ENCODE data around the gene PKN2. TPM values are rescaled to one million over a fixed set of nuclear protein-coding genes. Genes with fewer than 3 reads are reported as not detected.

PKN2 gene
- total RNA-seq, 6 experiments from 2014 or later = 32.4 to 43.6 (median 35.7) TPM

DNA sequence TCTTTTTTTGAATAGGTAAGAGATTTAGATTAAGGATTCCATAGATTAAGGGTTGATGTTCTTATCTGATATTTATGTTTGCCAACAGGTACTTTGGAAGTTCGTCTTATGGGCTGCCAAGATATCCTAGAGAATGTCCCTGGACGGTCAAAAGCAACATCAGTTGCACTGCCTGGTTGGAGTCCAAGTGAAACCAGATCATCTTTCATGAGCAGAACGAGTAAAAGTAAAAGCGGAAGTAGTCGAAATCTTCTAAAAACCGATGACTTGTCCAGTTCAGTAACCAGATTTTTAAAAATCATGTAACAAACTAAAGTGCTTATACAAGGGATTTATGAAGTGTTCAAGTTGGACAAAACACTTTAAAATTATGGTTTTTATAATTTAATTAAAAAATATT is 100.5 kb downstream of the PKN2 start:
- peaks cover 2% of the 10 kb centered on the region; the same call in 1 of the 2 replicates for H3K27me3 Mint-ChIP-seq (ENCODE audit: insufficient read depth)
- H3K4me1 Mint-ChIP-seq (ENCODE audit: low read depth) = peaks cover 26% of the 10 kb centered on the region
- H3K27ac Mint-ChIP-seq = no peak overlapping the region
- TF ChIP-seq, protein P1, sequence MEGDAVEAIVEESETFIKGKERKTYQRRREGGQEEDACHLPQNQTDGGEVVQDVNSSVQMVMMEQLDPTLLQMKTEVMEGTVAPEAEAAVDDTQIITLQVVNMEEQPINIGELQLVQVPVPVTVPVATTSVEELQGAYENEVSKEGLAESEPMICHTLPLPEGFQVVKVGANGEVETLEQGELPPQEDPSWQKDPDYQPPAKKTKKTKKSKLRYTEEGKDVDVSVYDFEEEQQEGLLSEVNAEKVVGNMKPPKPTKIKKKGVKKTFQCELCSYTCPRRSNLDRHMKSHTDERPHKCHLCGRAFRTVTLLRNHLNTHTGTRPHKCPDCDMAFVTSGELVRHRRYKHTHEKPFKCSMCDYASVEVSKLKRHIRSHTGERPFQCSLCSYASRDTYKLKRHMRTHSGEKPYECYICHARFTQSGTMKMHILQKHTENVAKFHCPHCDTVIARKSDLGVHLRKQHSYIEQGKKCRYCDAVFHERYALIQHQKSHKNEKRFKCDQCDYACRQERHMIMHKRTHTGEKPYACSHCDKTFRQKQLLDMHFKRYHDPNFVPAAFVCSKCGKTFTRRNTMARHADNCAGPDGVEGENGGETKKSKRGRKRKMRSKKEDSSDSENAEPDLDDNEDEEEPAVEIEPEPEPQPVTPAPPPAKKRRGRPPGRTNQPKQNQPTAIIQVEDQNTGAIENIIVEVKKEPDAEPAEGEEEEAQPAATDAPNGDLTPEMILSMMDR (IDR thresholded peaks at IDR 0.05) = no peak
- H3K4me3 Mint-ChIP-seq = no peak overlapping the region
- DNase-seq = no peak
- H3K9me3 Mint-ChIP-seq = no peaks in the 10 kb centered on the region
- peaks cover 11% of the 10 kb centered on the region; the same call in 1 of the 2 replicates for H3K36me3 Mint-ChIP-seq (ENCODE audit: low read depth)

DNA sequence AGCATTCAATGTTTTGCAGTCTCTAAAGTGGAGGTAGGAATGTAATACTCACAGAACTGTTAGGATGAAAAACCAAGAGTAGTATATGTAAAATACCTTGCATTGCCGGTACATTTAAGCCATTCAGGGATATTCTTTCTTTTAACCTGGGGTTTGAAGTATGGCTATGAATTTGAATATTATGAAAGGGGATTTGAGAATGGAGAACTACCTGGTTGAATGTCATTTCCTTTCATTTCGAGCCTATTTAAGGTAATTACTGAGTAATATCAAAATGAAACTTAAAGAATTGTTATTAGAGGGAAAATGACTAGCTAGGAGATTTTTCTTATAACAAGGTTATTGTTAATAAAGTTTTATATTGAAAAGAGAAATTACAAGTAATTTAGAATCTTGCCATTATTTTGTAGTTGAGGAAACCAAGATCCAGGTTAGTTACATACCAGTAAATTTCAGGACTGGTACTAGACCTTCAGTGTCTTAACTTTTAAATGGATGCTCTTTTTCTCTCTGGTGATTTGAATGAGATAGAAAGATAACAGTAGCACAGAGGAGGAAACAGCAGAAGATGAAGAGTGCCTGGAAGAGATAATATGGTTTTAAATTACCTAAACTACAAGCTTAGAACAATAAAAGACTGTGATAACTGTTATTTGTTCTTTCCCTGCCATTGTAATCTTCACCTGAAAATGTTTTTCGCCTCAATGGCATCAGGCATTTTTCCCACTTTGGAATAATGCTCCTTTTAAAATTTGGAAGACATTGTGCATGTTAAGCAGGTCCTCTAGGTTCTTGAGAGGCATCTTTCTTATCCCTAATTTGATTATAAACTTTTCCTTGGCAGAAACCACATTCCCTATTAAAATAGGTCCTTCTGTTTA is 103.2 kb downstream of the PKN2 start:
- H3K27ac Mint-ChIP-seq = no peak overlapping the region; the same call in 1 of the 2 replicates
- H3K27me3 Mint-ChIP-seq (ENCODE audit: insufficient read depth) = peaks cover 2% of the 10 kb centered on the region; the same call in 1 of the 2 replicates
- no peak overlapping the region for H3K4me3 Mint-ChIP-seq
- peaks cover 11% of the 10 kb centered on the region for H3K4me1 Mint-ChIP-seq (ENCODE audit: low read depth)
- H3K36me3 Mint-ChIP-seq (ENCODE audit: low read depth) = peaks cover 25% of the 10 kb centered on the region
- H3K9me3 Mint-ChIP-seq = no peaks in the 10 kb centered on the region
- TF ChIP-seq, protein P1 (IDR thresholded peaks at IDR 0.05) = no peak
- no peak for DNase-seq

DNA sequence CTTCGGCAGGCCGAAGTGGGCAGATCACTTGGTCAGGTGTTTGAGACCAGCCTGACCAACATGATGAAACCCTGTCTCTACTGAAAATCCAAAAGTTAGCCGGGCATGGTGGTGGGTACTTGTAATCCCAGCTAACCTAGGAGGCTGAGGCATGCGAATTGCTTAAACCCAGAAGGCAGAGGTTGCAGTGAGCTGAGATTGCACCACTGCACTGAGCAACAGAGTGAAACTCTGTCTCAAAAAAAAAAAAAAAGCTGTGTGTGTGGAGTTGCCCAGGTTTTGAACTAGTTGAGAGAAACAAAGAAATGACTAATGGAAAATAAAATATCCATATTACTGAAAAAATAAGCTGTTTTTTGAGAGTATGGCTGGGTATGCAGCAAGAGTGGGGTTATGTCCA is 107.1 kb downstream of the PKN2 start:
- peaks cover 2% of the 10 kb centered on the region for H3K27me3 Mint-ChIP-seq (ENCODE audit: insufficient read depth)
- H3K9me3 Mint-ChIP-seq = no peaks in the 10 kb centered on the region
- no peak overlapping the region for H3K27ac Mint-ChIP-seq
- H3K4me1 Mint-ChIP-seq (ENCODE audit: low read depth) = peaks cover 9% of the 10 kb centered on the region; the same call in 1 of the 2 replicates
- H3K36me3 Mint-ChIP-seq (ENCODE audit: low read depth) = peaks cover 25% of the 10 kb centered on the region
- TF ChIP-seq, protein P1 (IDR thresholded peaks at IDR 0.05) = no peak
- H3K4me3 Mint-ChIP-seq = no peak overlapping the region
- no peak for DNase-seq

DNA sequence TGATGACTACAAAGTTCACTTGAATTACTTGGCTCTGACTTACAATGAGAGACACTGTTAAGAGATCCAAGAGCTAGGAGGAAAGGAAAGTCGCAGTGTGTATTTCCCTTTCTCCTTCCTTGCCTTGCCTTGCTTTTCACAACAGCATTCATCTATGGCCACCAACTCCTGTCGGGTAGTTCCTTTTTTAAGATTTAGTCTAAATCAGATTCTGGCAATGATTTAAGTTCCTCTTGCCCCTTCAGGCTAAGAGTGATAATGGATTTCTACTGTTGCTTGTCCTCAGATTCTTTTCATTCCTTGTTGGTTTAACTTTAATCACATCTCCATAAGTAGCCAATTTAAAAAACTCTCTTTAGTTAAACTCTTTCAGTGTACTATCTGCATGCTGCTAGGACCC is 115.4 kb downstream of the PKN2 start:
- no peak for DNase-seq
- Mint-ChIP-seq H3K4me1 (ENCODE audit: low read depth) (peaks cover 43% of the 10 kb centered on the region), H3K27ac (peak overlapping the region; percentile 31; the same call in 1 of the 2 replicates), H3K27me3 (ENCODE audit: insufficient read depth) (peaks cover 2% of the 10 kb centered on the region; the same call in 1 of the 2 replicates), H3K9me3 (peaks cover 13% of the 10 kb centered on the region), H3K4me3 (no peak overlapping the region), H3K36me3 (ENCODE audit: low read depth) (peaks cover 48% of the 10 kb centered on the region)
- TF ChIP-seq, protein P1 (IDR thresholded peaks at IDR 0.05) = no peak

DNA sequence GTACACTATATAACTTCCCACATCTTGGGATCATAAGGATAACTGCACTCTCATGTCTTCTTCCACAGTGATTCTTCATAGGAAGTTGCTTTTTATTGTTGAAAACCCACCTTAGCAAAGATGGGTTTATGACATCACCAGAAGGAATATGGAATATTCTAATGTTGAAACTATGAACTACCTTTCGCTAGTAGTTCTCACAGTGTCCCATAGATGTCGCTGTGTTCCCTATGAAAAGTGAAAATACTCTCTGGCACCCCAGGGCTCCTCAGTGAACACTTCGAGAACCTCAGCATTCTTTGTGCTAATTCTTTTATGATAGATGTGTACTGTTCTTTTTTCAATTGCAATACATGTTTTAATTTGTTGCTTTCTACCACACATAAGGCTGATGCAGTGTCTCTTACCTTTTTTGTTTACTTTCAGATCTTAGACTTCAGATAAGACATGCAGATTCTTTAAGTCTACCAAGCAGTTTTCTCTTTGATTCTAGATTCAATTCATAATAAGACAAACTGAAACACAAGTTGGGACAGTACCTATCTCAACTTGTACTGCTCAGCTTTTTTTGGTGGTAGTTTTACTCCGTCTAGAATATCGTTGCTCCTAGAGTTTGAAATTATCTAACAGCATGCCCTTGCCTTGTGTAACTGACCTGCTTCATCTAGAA is 116.4 kb downstream of the PKN2 start:
- peak; percentile 9 for DNase-seq
- TF ChIP-seq, protein P1 (IDR thresholded peaks at IDR 0.05) = peak; percentile 77
- Mint-ChIP-seq H3K4me1 (ENCODE audit: low read depth) (peaks cover 43% of the 10 kb centered on the region), H3K27ac (no peak overlapping the region), H3K27me3 (ENCODE audit: insufficient read depth) (peaks cover 2% of the 10 kb centered on the region; the same call in 1 of the 2 replicates), H3K4me3 (no peak overlapping the region), H3K36me3 (ENCODE audit: low read depth) (peaks cover 48% of the 10 kb centered on the region), H3K9me3 (peaks cover 13% of the 10 kb centered on the region)

Measured in HFFc6 (cell line).